SK-MEL-5 (cell line): ENCODE results near the gene SHANK3. TPM values are rescaled to one million over a fixed set of nuclear protein-coding genes. Genes with fewer than 3 reads are reported as not detected.

Source experiments
- DNase-seq: peaks from one replicate; pipeline ENCODE4 v3.0.0-alpha.2; 2016; ENCODE audit warnings: low read depth, low spot score
- in situ Hi-C: cut with HindIII; loops from 2 replicates; pipeline ENCODE4 v1.10.0; 2016; ENCODE audit warnings: low sequenced_read_pairs, high pct_unique_total_duplicates, low pct_unique_long_range_greater_than_20kb
- total RNA-seq: library from RNA; depleted of rRNA; stranded (reverse); fragments of >200 nt; shearing (Covaris generic); gene quantifications from 2 replicates; pipeline ENCODE4 v1.2.3, GENCODE V29; 2014

Gene SHANK3
- total RNA-seq, 1 experiment from 2014 or later: 2.1 TPM

DNA sequence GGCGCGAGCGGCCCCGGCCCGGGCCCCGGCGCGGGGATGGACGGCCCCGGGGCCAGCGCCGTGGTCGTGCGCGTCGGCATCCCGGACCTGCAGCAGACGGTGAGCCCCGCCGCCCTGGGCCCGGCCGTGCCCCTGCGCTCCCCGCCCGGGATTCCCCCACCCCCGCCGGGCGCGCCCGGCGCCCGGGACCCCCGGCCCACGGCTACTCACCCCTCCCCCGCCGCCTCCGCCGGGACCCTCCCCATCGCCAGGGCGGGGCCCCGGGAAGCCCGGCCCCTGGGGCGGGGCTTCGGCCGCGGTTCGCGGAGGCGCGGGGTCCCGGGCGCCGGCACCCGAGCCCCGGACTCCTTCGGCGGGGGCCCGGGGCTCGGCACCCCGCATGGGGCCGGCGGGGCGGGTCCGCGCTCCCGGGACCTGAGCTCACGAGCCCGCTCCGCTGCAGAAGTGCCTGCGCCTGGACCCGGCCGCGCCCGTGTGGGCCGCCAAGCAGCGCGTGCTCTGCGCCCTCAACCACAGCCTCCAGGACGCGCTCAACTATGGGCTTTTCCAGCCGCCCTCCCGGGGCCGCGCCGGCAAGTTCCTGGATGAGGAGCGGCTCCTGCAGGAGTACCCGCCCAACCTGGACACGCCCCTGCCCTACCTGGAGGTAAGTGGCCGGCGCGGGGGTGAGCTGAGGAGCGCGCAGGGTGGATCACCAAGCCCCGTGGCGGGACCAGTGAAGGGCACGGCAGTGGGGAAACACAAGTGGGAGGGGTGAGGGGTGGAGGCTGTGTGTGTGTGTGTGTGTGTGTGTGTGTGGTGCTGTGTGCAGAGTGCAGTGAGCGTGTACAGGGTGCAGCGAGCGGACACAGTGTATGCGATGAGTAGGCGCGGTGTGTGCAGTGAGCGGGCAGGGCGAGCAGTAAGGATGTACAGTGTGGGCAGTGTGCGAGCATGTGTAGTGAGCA is 2.3 kb downstream of the SHANK3 start:
- in situ Hi-C loops: no loop called here

DNA sequence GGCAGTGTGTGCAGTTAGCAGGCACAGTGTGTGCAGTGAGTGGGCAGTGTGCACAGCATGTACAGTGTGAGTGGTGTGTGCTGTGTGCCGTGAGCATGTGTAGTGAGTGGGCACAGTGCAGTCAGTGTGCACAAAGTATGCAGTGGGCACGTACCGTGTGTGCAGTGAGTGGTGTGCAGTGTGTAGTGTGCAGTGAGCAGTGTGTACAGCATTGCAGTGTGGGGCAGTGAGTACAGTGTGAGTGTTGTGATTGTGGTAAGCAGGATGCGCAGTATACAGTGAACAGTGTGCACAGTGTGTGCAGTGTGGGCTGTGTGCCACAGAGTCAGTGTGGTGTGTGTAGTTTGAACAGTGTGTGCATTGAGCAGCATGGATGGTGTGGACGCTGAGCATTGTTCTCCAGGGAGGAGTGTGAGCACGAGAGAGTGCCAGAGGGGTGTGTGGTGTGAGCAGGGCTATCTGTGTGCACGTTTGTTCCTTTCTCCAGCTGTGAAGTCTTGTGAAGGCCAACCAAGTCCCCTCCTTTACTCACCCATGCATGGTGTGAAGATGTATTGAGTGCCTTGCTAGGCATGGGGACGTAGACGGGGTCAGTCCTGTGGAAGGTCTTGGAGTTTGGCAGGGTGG is 3.0 kb downstream of the SHANK3 start:
- in situ Hi-C loops: no loop called here
- no peak for DNase-seq

More for the DNA sequence above, 2.3 kb downstream of the SHANK3 start:
- peak; percentile 47 for DNase-seq

DNA sequence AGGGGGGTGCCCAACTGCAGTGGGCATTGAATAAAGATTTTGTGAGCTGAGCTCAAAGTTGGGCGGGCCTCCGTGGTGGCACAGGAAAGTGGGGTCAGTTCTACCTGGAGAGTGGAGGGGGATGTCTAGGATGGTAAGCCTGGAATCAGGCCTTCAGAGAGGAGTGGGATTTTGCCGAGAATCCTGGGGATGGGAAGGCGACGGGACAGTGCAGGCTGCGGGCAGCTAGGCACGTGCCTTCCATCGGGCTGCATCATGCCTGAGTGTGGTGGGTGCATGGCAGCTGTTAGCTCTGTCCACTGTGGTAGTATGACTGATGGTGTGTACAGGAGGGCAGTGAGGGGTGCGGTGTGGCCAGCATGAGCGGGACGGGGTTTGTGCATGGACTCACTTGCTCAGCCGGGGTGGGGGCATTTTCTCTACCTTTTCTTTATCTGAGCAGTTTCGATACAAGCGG is 3.6 kb downstream of the SHANK3 start:
- in situ Hi-C loops: no loop called here
- no peak for DNase-seq

DNA sequence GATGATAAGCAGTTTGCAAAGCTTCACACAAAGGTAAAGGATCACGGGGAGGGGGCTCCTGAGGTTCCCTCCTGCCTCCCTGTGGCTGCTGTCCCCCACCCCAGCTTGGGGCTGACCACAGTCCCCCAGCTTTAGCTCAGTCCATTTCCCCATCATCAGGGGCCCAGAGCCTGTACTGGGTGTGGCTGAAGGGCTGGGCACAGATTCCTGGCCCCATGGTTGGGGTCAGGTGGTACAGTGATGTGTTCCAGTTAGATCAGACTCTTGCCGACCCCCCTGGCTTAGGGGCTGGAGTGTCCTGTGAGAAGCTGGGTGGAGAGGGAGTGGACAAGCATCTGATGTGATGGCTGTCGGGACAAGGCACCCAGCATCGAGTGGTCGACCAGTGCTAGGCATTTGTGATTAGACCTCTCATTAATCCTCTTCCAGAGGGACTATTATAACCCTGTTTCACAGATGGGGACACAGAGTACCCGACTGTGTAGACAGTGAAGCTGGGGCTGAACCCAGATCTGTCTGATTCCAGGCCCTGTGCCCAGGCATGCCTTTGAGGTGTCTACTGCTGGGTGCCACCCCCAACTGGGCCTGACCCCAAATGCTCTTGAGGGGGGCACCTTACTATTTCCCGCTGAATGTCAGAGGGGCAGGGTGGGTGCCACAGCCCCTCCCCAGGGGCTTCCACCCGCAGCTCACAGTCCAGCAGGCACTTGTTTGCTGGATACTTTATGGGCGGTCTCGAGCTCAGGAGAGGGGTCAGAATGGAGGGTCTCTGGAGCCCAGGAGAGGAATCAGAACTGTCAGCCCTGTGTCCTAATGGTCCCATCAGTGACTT is 4.3 kb downstream of the SHANK3 start:
- DNase-seq: no peak

DNA sequence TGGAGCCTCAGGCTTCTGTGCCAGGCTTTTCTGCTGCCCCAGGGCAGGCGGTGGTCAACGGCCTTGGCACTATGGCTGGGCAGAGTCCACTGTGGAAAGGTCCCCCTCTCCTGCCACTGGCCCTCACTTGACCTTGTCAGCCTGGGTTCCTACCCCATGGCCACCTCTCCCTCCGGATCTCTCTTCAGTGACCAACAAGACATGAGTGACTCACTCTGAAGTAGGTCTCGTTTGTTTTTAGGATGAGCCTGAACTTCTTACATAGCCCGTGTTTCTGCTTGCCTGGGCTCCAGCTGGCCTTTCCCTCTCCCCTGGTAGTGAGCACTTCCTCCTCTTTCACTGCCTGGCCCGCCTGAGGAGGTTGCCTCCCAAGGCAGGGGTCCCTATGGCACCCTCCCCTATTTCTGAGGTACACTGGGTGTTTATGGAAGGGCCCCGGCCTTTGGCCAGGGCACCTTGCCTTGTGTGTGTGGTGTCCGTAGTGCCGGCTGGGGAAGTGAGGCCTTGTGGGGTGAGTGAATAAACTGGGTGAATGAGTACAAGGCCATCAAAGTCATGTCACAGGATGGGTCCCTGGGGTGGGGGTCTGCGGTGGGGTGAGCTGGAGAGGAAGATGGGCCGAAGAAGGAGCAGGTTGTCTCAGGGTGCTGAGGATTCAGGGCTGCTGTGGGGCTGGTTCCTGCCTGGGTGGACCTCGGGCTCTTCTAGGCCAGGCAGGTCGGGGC is 5.0 kb downstream of the SHANK3 start:
- in situ Hi-C loops: no loop called here
- DNase-seq: no peak

More for the DNA sequence above, 4.3 kb downstream of the SHANK3 start:
- in situ Hi-C loops: no loop called here

DNA sequence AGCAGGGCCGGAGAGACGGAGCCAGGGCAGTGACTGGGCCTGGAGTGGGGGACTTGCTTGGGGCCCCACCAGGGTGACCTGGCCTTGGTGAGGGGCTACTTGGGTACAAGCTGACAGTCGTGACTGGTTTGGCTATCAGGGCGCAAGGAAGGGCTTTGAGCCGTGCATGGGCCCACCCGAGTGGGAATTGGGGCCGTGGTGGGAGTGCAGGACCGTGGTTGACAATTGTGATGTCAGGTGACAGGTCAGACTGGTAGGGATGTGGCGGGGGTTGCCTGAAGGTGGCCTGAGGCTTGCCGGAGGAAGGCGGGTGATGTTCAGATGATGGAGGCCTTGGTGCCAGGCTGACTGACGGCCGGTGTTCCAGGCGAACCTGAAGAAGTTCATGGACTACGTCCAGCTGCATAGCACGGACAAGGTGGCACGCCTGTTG is 5.6 kb downstream of the SHANK3 start:
- DNase-seq: no peak
- in situ Hi-C loops: no loop called here

DNA sequence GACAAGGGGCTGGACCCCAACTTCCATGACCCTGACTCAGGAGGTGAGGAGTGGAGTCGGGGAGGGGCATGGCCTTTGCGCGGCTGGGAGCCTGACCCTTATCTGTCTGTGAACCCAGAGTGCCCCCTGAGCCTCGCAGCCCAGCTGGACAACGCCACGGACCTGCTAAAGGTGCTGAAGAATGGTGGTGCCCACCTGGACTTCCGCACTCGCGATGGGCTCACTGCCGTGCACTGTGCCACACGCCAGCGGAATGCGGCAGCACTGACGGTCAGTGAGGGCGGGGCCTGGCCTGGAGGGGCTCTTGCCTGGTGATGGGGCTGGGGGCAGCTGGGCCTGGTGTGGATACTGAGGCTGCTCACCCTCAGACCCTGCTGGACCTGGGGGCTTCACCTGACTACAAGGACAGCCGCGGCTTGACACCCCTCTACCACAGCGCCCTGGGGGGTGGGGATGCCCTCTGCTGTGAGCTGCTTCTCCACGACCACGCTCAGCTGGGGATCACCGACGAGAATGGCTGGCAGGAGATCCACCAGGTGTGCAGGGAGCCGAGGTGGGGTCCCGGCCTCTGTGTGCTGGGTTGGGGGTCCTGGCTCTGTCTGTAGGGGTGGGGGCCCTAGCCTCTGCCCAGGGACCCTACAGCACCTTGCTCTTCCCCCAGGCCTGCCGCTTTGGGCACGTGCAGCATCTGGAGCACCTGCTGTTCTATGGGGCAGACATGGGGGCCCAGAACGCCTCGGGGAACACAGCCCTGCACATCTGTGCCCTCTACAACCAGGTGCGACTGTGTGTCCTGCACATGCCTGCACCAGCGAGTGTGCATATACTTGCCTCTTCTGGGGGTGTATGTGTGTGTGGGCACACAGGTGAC is 6.3 kb downstream of the SHANK3 start:
- DNase-seq: no peak
- in situ Hi-C loops: no loop called here

DNA sequence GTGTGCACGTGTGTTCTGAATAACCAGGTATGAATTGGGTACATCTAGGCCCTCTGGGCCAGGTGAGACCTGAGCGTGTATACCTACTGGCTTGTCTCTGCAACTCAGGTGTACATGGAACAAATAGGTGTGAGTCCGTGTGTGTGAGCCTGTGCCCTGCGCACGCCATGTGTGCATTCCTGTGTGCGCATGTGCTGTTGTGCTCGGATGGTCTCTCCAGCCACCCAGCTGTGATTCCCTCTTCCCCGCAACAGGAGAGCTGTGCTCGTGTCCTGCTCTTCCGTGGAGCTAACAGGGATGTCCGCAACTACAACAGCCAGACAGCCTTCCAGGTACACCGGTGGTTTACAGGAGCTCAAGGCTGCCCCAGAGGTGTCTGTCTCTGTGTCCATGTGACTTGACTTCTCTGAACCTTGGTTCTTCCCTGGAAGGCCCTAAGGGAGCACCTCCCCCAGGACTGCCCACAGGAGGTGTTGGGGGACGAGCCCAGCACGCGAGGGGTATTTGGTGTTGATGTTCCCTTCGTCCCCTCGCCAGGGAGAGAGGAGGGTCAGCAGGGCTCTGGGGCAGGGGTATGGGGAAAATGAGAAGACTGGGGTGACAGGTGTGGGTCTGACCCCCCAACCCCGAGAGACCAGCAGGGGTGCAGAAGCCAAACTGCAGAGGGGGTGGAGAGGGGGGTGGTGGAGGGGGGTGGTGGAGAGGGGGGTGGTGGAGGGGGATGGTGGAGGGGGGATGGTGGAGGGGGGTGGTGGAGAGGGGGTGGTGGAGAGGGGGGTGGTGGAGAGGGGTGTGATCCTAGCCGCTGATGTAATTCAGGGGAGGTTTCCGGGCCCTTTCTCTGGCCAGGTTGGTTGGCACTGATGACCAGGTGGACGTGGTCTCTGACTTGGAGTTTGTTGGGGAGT is 10.7 kb downstream of the SHANK3 start:
- no peak for DNase-seq
- in situ Hi-C loops: no loop called here

DNA sequence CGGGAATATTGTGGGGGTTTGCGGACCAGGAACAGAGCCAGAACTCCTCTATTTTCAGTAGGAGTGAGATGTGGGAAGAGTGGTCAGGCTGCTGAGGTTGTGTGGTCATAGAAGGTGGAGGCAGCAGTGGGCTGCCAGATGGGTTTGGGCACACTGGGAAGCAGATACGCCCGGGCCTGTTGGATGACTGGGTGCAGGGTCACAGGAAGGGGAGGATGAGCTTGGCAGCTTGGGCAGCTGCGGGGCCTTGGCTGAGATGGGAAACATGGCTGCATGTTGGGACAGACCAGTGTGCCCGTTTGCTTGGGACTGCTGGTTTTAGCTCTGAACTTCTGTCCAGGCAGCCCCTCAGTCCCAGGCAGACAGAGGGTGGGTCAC is 11.4 kb downstream of the SHANK3 start:
- in situ Hi-C loops: no loop called here
- DNase-seq: no peak

DNA sequence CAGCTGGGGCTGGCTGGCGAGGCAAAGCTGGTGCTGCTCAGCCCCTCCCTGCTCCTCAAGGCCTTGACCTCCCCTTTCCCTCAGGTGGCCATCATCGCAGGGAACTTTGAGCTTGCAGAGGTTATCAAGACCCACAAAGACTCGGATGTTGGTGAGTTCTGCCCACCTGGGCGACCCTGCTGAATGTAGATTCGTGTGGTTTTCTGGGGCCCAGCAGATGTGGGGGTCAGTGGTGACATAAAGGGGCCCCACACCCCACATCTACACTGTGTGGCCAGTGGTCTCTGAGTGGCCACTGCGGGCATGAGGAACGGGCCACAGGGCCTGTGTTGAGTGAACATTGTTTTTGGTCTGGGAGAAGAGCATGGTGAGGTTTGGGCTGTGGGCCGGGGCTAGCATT is 11.9 kb downstream of the SHANK3 start:
- in situ Hi-C loops: no loop called here
- DNase-seq: no peak

DNA sequence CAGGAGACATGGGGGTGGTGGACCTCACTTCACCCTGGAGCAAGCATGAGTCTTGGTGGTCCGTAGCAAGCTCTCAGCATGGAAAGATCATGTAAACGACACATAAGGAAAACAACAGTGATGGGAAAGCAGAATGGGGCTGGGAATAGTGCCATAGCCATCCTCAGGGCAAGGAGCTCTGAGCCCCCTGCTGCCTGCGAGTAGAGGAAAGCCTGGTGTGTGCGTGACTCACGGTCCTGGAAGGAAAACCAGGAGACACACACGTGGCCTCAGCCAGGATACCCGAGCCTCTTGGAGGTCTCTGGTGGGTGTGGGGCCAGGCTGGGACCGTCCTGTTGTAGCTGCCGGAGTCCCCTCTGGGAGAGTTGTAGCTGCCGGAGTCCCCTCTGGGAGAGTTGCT is 12.4 kb downstream of the SHANK3 start:
- in situ Hi-C loops: no loop called here
- DNase-seq: no peak

DNA sequence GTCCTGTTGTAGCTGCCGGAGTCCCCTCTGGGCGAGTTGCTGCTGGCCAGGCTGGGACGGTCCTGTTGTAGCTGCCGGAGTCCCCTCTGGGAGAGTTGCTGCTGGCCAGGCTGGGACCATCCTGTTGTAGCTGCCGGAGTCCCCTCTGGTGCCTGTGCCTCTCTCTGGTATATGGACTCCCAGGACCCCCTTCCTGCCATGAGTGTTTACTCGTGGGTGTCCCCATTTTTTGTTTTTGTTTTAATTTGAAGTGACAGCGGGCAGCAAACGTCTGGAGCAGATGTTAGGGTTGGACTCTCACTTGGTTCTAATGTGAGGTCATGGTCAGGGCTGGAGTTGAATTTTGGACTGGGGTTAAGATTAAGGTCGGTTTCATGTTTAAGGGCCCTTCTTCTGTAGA is 14.2 kb downstream of the SHANK3 start:
- in situ Hi-C loops: no loop called here
- DNase-seq: no peak

DNA sequence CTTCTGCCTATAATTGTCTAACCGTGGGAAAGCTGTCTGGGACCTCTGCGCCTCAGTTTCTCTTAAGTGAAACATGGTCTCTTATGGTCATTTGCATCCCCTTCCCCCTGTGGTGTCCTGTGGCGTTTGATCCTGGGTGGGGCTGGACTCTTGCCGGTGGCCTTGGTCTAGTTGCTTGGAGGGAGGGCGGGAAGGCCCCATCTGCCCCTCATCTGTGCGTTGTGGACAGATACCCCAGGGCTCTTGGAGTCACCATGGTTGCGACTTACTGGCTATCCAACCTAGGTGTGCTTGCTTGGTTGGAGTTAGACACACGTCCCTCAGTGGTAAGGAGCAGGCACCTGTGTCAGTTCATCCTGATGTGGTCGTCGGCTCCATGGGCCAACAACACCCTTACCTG is 15.2 kb downstream of the SHANK3 start:
- DNase-seq: no peak
- in situ Hi-C loops: no loop called here

DNA sequence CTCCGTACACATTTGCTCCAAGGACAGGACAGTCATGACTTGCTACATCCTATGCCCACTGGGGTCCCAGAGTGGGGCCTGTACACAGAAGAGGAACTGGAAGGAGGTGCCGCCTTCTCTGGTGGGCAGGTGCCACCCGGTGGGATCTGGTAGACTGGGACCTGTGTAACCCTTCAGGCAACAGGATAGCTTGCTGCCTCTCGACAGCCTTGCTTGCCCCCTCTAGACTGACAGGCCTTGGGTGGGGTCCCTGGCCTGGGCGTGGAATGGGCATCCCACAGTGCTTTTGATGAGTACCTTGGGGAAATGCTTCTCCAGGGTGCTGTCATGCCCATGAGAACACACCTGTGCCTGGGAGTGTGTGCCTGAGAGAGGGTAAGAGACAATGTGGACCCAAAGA is 15.8 kb downstream of the SHANK3 start:
- DNase-seq: no peak
- in situ Hi-C loops: no loop called here

DNA sequence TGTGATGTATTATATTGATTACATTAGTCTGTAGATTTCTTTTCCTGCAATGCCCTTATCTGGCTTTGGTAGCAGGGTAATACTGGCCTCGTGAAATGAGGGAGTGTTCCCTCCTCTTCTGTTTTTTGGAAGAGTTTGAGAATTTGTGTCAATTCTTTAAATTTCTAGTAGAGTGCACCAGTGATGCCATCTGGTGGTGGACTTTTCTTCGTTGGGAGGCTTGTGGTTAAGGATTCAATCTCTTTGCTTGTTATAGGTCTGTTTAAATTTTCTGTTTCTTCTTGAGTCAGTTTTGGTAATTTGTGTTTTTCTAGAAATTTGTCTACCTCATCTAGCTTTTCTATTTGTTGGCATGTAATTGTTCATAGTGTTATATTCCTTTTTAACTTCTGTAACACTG is 18.9 kb downstream of the SHANK3 start:
- in situ Hi-C loops: no loop called here
- peak; percentile 71 for DNase-seq

DNA sequence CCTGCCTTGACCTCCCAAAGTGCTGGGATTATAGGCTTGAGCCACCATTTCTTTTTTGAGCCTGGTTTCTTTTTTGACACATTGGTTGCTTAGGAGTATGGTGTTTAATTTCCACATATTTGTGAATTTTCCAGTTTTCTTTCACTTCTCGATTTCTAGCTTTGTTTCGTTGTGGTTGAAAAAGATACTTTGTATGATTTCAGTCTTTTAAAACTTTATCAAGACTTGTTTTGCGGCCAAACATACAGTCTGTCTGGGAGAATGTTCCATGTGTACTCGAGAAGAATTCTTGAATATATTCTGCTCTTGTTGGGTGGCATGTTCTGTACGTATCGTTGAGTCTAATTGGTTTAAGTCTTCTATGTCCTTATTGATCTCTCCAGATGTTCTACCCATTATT is 20.8 kb downstream of the SHANK3 start:
- DNase-seq: no peak
- in situ Hi-C loops: no loop called here
